Diencephalon (tissue), 1 donor: ENCODE results near the gene ST7L. TPM values are rescaled to one million over a fixed set of nuclear protein-coding genes. Genes with fewer than 3 reads are reported as not detected.

Experiments
- small RNA-seq: library from RNA; depleted of rRNA; stranded (forward); fragments of <200 nt; gene quantifications from one replicate; pipeline ENCODE3, GENCODE V24; 2014
- total RNA-seq: library from RNA; depleted of rRNA; stranded (reverse); fragments of >200 nt; gene quantifications from one replicate; pipeline ENCODE4 v1.2.3, GENCODE V29; 2014

ST7L gene, protein sequence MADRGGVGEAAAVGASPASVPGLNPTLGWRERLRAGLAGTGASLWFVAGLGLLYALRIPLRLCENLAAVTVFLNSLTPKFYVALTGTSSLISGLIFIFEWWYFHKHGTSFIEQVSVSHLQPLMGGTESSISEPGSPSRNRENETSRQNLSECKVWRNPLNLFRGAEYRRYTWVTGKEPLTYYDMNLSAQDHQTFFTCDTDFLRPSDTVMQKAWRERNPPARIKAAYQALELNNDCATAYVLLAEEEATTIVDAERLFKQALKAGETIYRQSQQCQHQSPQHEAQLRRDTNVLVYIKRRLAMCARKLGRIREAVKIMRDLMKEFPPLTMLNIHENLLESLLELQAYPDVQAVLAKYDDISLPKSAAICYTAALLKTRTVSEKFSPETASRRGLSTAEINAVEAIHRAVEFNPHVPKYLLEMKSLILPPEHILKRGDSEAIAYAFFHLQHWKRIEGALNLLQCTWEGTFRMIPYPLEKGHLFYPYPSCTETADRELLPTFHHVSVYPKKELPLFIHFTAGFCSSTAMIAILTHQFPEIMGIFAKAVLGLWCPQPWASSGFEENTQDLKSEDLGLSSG
- total RNA-seq, result 35.5 TPM

GRCh38 chr1:112618721-112619517 lies at the start of gene ST7L:
ST7L (minus strand) TSS chr1:112619141; CDS start chr1:112619113, 28 bp downstream.

GRCh38 chr1:112619518-112620376 lies 806 bp upstream of the ST7L start, which contains the start of gene CAPZA1:
CAPZA1 (plus strand) TSS chr1:112619832; CDS start chr1:112619845, 13 bp downstream.

GRCh38 chr1:112508278-112509004 lies 110.5 kb downstream of the ST7L start, which contains the start of gene WNT2B:
WNT2B (plus strand) TSS chr1:112508965; CDS start chr1:112509263, 298 bp downstream.

Small RNAs within 50 kb of the gene (small RNA-seq; reads per million reads assigned to genes)
- gene RNU7-70P, result not detected

Other genes starting within 250 kb of the ST7L start
- gene CTTNBP2NL, start 222.9 kb downstream of the ST7L start, total RNA-seq, result 30.2 TPM
- 1.8 TPM for gene WNT2B, start 110.2 kb downstream of the ST7L start, total RNA-seq
- gene CAPZA1, start 691 bp upstream of the ST7L start, total RNA-seq, result 122 TPM
- 6.7 TPM for gene MOV10, start 55.5 kb upstream of the ST7L start, total RNA-seq
- 79.4 TPM for gene RHOC, start 88.0 kb upstream of the ST7L start, total RNA-seq
- 5.5 TPM for gene PPM1J, start 96.2 kb upstream of the ST7L start, total RNA-seq